Endothelial cell of umbilical vein (primary cell): ENCODE data around the gene POLR3C. TPM values are rescaled to one million over a fixed set of nuclear protein-coding genes. Genes with fewer than 3 reads are reported as not detected.
A peak's percentile ranks its signal among the peaks of the same experiment; 100 is the strongest.

ENCODE experiments used
- BruUV-seq: library from RNA; stranded (reverse); fragments of 400-500 nt; replicated peaks from 2 replicates; lab custom pipeline; 2021; lab: Mats Ljungman, UMichigan
- CTCF ChIA-PET: fragments of 300-600, 350-600 bp; sonication (Branson Sonifier 250); formaldehyde crosslinking; loops from one replicate; lab custom pipeline; 2021; ENCODE audit warnings: antibody characterized with exemption, inconsistent platforms; lab: Charles Lee
- POLR2A ChIA-PET: fragments of 300-600, 350-600 bp; sonication (Branson Sonifier 250); formaldehyde crosslinking; loops from one replicate; lab custom pipeline; 2021; ENCODE audit warnings: antibody characterized with exemption, inconsistent platforms; lab: Charles Lee
- DNase-seq: peaks from one replicate; pipeline ENCODE4 v3.0.0-alpha.2; 2011; ENCODE audit warnings: low read depth, low spot score
- FAIRE-seq: peaks from 2 replicates; lab custom pipeline; 2011; peaks lifted over from hg19 to GRCh38; lab: Jason Lieb, UNC
- H2AFZ ChIP-seq: 2 replicates; pipeline ENCODE4 v1.6.0; 2012; ENCODE audit warnings: low read depth, low read length, control low read depth, inconsistent platforms
- H3K27ac ChIP-seq: 2 replicates; pipeline ENCODE4 v1.5.1; 2011; ENCODE audit warnings: low read depth, mild to moderate bottlenecking, control low read depth, low read length, moderate library complexity; ENCODE audit not compliant: insufficient read depth
- H3K27me3 ChIP-seq, 2 experiments: 2 replicates each; pipeline versions ENCODE4 v1.6.0 to v1.6.1; 2011; ENCODE audit warnings: low read length in 2 of 2, mixed read lengths in 1 of 2; ENCODE audit not compliant: control insufficient read depth in 2 of 2, insufficient read depth in 2 of 2
- H3K36me3 ChIP-seq, 2 experiments: 2 replicates in 1 of 2; 3 replicates in 1 of 2; pipeline ENCODE4 v1.5.1; 2011; ENCODE audit warnings: low read length in 2 of 2, mild to moderate bottlenecking in 1 of 2, moderate library complexity in 1 of 2; ENCODE audit not compliant: control insufficient read depth in 2 of 2, insufficient read depth in 2 of 2; ENCODE audit errors: extremely low read depth in 1 of 2
- H3K4me1 ChIP-seq: 3 replicates; pipeline ENCODE4 v1.5.1; 2011; ENCODE audit warnings: mild to moderate bottlenecking, low read length; ENCODE audit not compliant: control insufficient read depth, insufficient read depth; ENCODE audit errors: extremely low read depth
- H3K4me2 ChIP-seq: 2 replicates; pipeline ENCODE4 v1.6.1; 2011; ENCODE audit warnings: low read length, control low read depth, mixed read lengths; ENCODE audit not compliant: insufficient read depth
- H3K4me3 ChIP-seq, 3 experiments: fragments of 200-600 bp in 1 of 3; sonication (generic), shearing (Covaris generic) in 1 of 3; replicated peaks in 1 of 3; 2 replicates each; pipeline ENCODE4 v1.5.1; 2011 to 2016; ENCODE audit warnings: control low read depth in 3 of 3, low read length in 3 of 3, mild to moderate bottlenecking in 2 of 3, inconsistent platforms in 1 of 3, low read depth in 1 of 3, moderate library complexity in 1 of 3; ENCODE audit not compliant: insufficient read depth in 1 of 3
- H3K79me2 ChIP-seq: 2 replicates; pipeline ENCODE4 v1.6.0; 2012; ENCODE audit warnings: low read length, inconsistent platforms; ENCODE audit not compliant: control insufficient read depth, insufficient read depth
- H3K9ac ChIP-seq: replicated peaks from 2 replicates; pipeline ENCODE3; 2011; ENCODE audit warnings: low read length, control low read depth; ENCODE audit not compliant: insufficient read depth; ENCODE audit errors: extremely low read depth
- H3K9me1 ChIP-seq: replicated peaks from 3 replicates; pipeline ENCODE4 v1.6.0; 2011; ENCODE audit warnings: mild to moderate bottlenecking, low read length; ENCODE audit not compliant: control insufficient read depth, insufficient read depth; ENCODE audit errors: extremely low read depth
- H3K9me3 ChIP-seq: replicated peaks from 2 replicates; pipeline ENCODE4 v1.5.1; 2012; ENCODE audit warnings: low read length, inconsistent platforms; ENCODE audit not compliant: control insufficient read depth, insufficient read depth
- H4K20me1 ChIP-seq: replicated peaks from 2 replicates; pipeline ENCODE3; 2011; ENCODE audit warnings: mild to moderate bottlenecking, low read length; ENCODE audit not compliant: control insufficient read depth, insufficient read depth; ENCODE audit errors: extremely low read depth
- FOS ChIP-seq: IDR thresholded peaks from 2 replicates; pipeline ENCODE4 v1.6.1; 2011; ENCODE audit warnings: mild to moderate bottlenecking, low read length, moderate library complexity, borderline replicate concordance; ENCODE audit not compliant: insufficient read depth
- GATA2 ChIP-seq: IDR thresholded peaks from 2 replicates; pipeline ENCODE4 v1.7.0; 2011; ENCODE audit warnings: low read depth, mild to moderate bottlenecking, moderate library complexity, mixed read lengths, low read length; ENCODE audit not compliant: insufficient read length, insufficient read depth
- MYC ChIP-seq: IDR thresholded peaks from one replicate; pipeline ENCODE4 v1.6.1; 2011; ENCODE audit warnings: mild to moderate bottlenecking, low read depth, low read length
- POLR2A ChIP-seq: IDR thresholded peaks from 2 replicates; pipeline ENCODE4 v1.6.1; 2012; ENCODE audit warnings: low read depth, mild to moderate bottlenecking, control low read depth, low read length
- POLR2AphosphoS5 ChIP-seq: IDR thresholded peaks from 2 replicates; pipeline ENCODE4 v1.6.1; 2012; ENCODE audit warnings: low read depth, mild to moderate bottlenecking, control low read depth, low read length, moderate library complexity; ENCODE audit not compliant: insufficient read depth
- dilution Hi-C: fragments of 300-500 bp; cut with MboI; formaldehyde crosslinking; loops from one replicate; pipeline ENCODE4 v1.15.0; 2019; ENCODE audit warnings: low sequenced_read_pairs; ENCODE audit not compliant: extremely low pct_ligation_motif_present
- intact Hi-C: fragments of 100-400 bp; cut with micrococcal nuclease; formaldehyde crosslinking; loops from one replicate; pipeline ENCODE4 v1.10.0; 2022
- polyA plus RNA-seq, 4 experiments: library from polyadenylated mRNA; depleted of rRNA in 3 of 4; stranded (reverse) in 3 of 4; unstranded in 1 of 4; fragments of >200 nt; gene quantifications; 2 replicates each; pipeline versions ENCODE4 v1.2.1 to v1.2.3, GENCODE V29; 2011 to 2012; ENCODE audit warnings: missing spikeins in 1 of 4
- total RNA-seq: library from RNA; stranded (reverse); gene quantifications from 2 replicates; pipeline ENCODE4 v1.2.3, GENCODE V29; 2021
- TF ChIP-seq, protein P1 (sequence below), 2 donors: IDR thresholded peaks; 1 replicate in 1 of 2; 2 replicates in 1 of 2; pipeline ENCODE4 v1.5.1; 2011; ENCODE audit warnings: low read length in 2 of 2, mild to moderate bottlenecking in 2 of 2, moderate library complexity in 2 of 2, control low read depth in 1 of 2, inconsistent platforms in 1 of 2, low read depth in 1 of 2; ENCODE audit not compliant: insufficient read depth in 1 of 2; ENCODE audit errors: extremely low read depth in 1 of 2

POLR3C gene
- total and polyA plus RNA-seq, 2 donors (not counting 3 experiments of a cell fraction or from before 2014, with no cell fraction given) = 28.4 to 30.4 TPM

DNA sequence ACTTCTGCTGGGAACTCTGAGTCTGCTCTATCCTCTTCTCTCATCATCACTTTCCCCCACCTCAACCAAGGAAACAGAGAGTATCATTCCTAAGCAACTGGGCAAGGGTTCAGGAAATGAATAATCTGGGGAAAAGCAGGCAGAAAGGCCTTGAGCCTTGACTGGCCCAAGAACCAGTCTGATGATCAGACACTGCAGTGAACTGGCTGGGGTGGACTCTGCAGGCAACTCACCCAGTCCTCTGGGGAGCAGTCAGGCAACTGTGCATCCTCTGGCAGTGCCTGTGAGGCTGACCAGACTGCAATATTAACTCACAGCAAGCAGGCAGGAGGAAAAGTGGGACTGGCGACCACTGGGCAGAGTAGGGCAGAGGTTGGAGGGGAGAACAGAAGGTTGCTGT is 60.7 kb downstream of the POLR3C start:
- dilution Hi-C loops = no loop called here
- H3K36me3 ChIP-seq = no peaks in the 10 kb centered on the region

More for the DNA sequence above, 60.7 kb downstream of the POLR3C start:
- H3K27me3 ChIP-seq = peaks cover 0 to under 1% of the 10 kb centered on the region in 2 experiments
- ChIA-PET POLR2A (no interaction called here), CTCF (interaction anchor here (1.4 to 4.4 kb wide), 5 partner anchors 8 to 39 kb away, joined by 6 to 22 read pairs (median 9); partner anchors contain the start of genes NUDT17 and PIAS3)
- BruUV-seq = no TSS peak
- H3K27ac ChIP-seq = no peak overlapping the region
- intact Hi-C loops = loop anchor here (1.0 kb wide), 1 partner anchor 25 kb away; the partner anchor contains the start of gene PIAS3
- H4K20me1 ChIP-seq = no peaks in the 10 kb centered on the region
- DNase-seq = peak; percentile 49
- H3K9ac ChIP-seq = no peak overlapping the region
- H3K4me1 ChIP-seq = peaks cover 18% of the 10 kb centered on the region
- no peaks in the 10 kb centered on the region for H3K9me1 ChIP-seq
- peak; percentile 90 for FAIRE-seq
- H3K9me3 ChIP-seq = no peaks in the 10 kb centered on the region
- no peaks in the 10 kb centered on the region for H3K79me2 ChIP-seq
- H2AFZ ChIP-seq = peak overlapping the region; percentile 11
- no peak overlapping the region for H3K4me3 ChIP-seq
- TF ChIP-seq FOS (peak; percentile 45), POLR2AphosphoS5 (no peak), MYC (no peak), GATA2 (no peak), POLR2A (no peak)
- TF ChIP-seq, protein P1, sequence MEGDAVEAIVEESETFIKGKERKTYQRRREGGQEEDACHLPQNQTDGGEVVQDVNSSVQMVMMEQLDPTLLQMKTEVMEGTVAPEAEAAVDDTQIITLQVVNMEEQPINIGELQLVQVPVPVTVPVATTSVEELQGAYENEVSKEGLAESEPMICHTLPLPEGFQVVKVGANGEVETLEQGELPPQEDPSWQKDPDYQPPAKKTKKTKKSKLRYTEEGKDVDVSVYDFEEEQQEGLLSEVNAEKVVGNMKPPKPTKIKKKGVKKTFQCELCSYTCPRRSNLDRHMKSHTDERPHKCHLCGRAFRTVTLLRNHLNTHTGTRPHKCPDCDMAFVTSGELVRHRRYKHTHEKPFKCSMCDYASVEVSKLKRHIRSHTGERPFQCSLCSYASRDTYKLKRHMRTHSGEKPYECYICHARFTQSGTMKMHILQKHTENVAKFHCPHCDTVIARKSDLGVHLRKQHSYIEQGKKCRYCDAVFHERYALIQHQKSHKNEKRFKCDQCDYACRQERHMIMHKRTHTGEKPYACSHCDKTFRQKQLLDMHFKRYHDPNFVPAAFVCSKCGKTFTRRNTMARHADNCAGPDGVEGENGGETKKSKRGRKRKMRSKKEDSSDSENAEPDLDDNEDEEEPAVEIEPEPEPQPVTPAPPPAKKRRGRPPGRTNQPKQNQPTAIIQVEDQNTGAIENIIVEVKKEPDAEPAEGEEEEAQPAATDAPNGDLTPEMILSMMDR (IDR thresholded peaks at IDR 0.05; ENCODE audit: extremely low read depth in 1 of 2, insufficient read depth in 1 of 2, low read depth in 1 of 2, low read length in 2 of 2) = no peak
- peak overlapping the region; percentile 27 for H3K4me2 ChIP-seq
